Right atrium auricular region (tissue), 2 donors: ENCODE results near the gene POLRMT. TPM values are rescaled to one million over a fixed set of nuclear protein-coding genes. Genes with fewer than 3 reads are reported as not detected.
A peak's percentile ranks its signal among the peaks of the same experiment; 100 is the strongest.

Source experiments
- DNase-seq: peaks from one replicate; pipeline ENCODE4 v3.0.0-alpha.2; 2019; ENCODE audit warnings: low spot score
- H3K27ac ChIP-seq, 2 donors: fragments of 200-600 bp; sonication (generic); 1 replicate in 1 of 2; 2 replicates in 1 of 2; pipeline ENCODE4 v1.5.1; 2016 to 2019
- H3K27me3 ChIP-seq, 2 donors: fragments of 200-600 bp; sonication (generic); one replicate each; pipeline versions ENCODE4 v1.5.1 to v1.6.0; 2017 to 2019
- H3K36me3 ChIP-seq: fragments of 200-600 bp; sonication (generic); one replicate; pipeline ENCODE4 v1.5.1; 2016
- H3K4me1 ChIP-seq, 2 donors: fragments of 200-600 bp; sonication (generic); one replicate each; pipeline versions ENCODE4 v1.5.1 to v1.6.0; 2017 to 2019
- H3K4me3 ChIP-seq, 2 donors: fragments of 200-600 bp; sonication (generic); 1 replicate in 1 of 2; 2 replicates in 1 of 2; pipeline ENCODE4 v1.5.1; 2017 to 2019; ENCODE audit warnings: mild to moderate bottlenecking in 1 of 2, moderate library complexity in 1 of 2
- H3K9me3 ChIP-seq, 2 donors: fragments of 200-600 bp; sonication (generic); one replicate each; pipeline ENCODE4 v1.5.1; 2019
- CTCF ChIP-seq, 2 donors: fragments of 200-600 bp; sonication (generic); IDR thresholded peaks; one replicate each; pipeline ENCODE4 v1.5.1; 2019; ENCODE audit warnings: antibody characterized with exemption in 2 of 2
- total RNA-seq, 2 donors: library from RNA; depleted of rRNA; stranded (reverse); fragments of >200 nt; gene quantifications; one replicate each; pipeline ENCODE4 v1.1.0, GENCODE V29; 2016

The POLRMT gene
- total RNA-seq, 2 donors from 2014 or later, result 24.5 to 30.4 TPM

- Histone ChIP-seq H3K27ac (no peak overlapping the region), H3K27me3 (no peaks in the 10 kb centered on the region), H3K9me3 (no peaks in the 10 kb centered on the region), H3K36me3 (peaks cover 22% of the 10 kb centered on the region), H3K4me1 (peaks cover 0 to 3% of the 10 kb centered on the region in 2 donors), H3K4me3 (no peak overlapping the region)
- no peak for DNase-seq
- TF ChIP-seq CTCF (IDR thresholded peaks at IDR 0.05), result no peak
Observed at GRCh38 chr19:613732-614567, 19.4 kb downstream of the POLRMT start.

GRCh38 chr19:612941-613340 lies 20.4 kb downstream of the POLRMT start:
- no peak for DNase-seq
- H3K4me3 ChIP-seq, result no peak overlapping the region
- peaks cover 0 to 3% of the 10 kb centered on the region in 2 donors for H3K4me1 ChIP-seq
- no peak overlapping the region for H3K27ac ChIP-seq
- no peak for TF ChIP-seq CTCF (IDR thresholded peaks at IDR 0.05)
- H3K36me3 ChIP-seq, result peaks cover 12% of the 10 kb centered on the region
- H3K27me3 ChIP-seq, result no peaks in the 10 kb centered on the region
- H3K9me3 ChIP-seq, result no peaks in the 10 kb centered on the region

- H3K4me1 ChIP-seq, result peaks cover 0 to 3% of the 10 kb centered on the region in 2 donors
- DNase-seq, result no peak
- no peak for TF ChIP-seq CTCF (IDR thresholded peaks at IDR 0.05)
- H3K9me3 ChIP-seq, result no peaks in the 10 kb centered on the region
- no peak overlapping the region for H3K27ac ChIP-seq
- H3K4me3 ChIP-seq, result no peak overlapping the region
- H3K36me3 ChIP-seq, result no peaks in the 10 kb centered on the region
- no peaks in the 10 kb centered on the region for H3K27me3 ChIP-seq
Observed at GRCh38 chr19:611481-611868, 21.9 kb downstream of the POLRMT start.

- Histone ChIP-seq H3K9me3 (no peaks in the 10 kb centered on the region), H3K4me3 (peak overlapping the region in 1 of 2 donors; percentile 25), H3K36me3 (no peaks in the 10 kb centered on the region), H3K4me1 (peaks cover 0 to 3% of the 10 kb centered on the region in 2 donors), H3K27me3 (no peaks in the 10 kb centered on the region), H3K27ac (peak overlapping the region; percentile 13 to 35)
- TF ChIP-seq CTCF (IDR thresholded peaks at IDR 0.05), result no peak
- no peak for DNase-seq
Observed at GRCh38 chr19:610801-611480, 22.4 kb downstream of the POLRMT start.

- no peaks in the 10 kb centered on the region for H3K9me3 ChIP-seq
- TF ChIP-seq CTCF (IDR thresholded peaks at IDR 0.05), result no peak
- peak overlapping the region in 1 of 2 donors; percentile 25 for H3K4me3 ChIP-seq
- no peaks in the 10 kb centered on the region for H3K27me3 ChIP-seq
- H3K4me1 ChIP-seq, result peaks cover 0 to 3% of the 10 kb centered on the region in 2 donors
- H3K27ac ChIP-seq, result peak overlapping the region; percentile 13 to 35
- no peak for DNase-seq
- H3K36me3 ChIP-seq, result no peaks in the 10 kb centered on the region
Observed at GRCh38 chr19:610071-610800, 23.1 kb downstream of the POLRMT start.
